GM19328 (cell line): ENCODE results near the gene SAG.
A peak's percentile ranks its signal among the peaks of the same experiment; 100 is the strongest.

ENCODE experiments used
- ATAC-seq: cut with Tn5 transposase; IDR thresholded peaks from one replicate; pipeline ENCODE4 v1.9.1; 2021; ENCODE audit warnings: mild to moderate bottlenecking, moderate library complexity; ENCODE audit not compliant: unreplicated experiment

SAG gene

GRCh38 chr2:233353769-233354499 lies 46.3 kb downstream of the SAG start, which contains the start of gene DGKD:
Gene DGKD (plus strand): TSS chr2:233354494. CDS start chr2:233354519, 25 bp downstream.
- ATAC-seq: peak; percentile 42

- peak; percentile 39 for ATAC-seq
Observed at GRCh38 chr2:233354500-233354924, 46.9 kb downstream of the SAG start.

GRCh38 chr2:233354971-233355574 lies 47.5 kb downstream of the SAG start:
- ATAC-seq: no peak

DNA sequence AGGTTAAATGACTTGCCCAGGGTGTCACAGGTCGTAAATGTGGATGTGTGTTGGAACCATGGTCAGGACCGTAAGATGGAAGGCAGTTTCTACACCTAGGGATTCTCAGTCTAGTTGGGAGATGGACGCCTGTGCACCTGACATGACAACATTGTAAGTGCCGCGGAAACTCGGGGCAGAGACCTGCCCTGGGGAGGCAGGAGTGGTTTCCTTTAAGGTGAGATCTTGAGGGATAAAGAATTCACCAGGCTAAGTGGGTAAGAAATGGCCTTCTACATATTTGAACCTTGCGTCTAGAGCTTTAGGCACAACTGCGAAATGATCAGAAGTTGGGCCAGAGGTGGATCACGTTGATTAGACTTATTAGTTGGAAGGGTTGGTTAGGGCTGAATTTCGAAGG lies 48.3 kb downstream of the SAG start:
- no peak for ATAC-seq

- no peak for ATAC-seq
Observed at GRCh38 chr2:233356546-233357308, 49.1 kb downstream of the SAG start.

DNA sequence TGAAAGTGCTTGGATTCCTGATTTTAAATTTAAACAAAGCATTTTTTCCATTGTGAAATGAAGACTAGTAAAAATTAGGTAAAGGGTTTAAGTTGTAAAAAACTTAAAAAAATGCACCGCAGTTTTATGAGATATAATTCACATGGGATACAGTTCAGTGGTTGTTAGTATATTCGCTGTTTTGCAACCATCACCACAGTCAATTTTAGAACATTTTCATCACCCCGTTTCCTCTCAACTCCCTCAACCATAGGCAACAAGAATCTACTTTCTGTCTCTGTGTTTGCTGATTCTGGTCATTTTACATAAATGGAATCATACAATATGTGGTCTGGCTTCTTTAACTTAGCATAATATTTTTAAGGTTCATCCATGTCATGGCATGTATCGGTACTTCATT lies 50.7 kb downstream of the SAG start:
- no peak for ATAC-seq

DNA sequence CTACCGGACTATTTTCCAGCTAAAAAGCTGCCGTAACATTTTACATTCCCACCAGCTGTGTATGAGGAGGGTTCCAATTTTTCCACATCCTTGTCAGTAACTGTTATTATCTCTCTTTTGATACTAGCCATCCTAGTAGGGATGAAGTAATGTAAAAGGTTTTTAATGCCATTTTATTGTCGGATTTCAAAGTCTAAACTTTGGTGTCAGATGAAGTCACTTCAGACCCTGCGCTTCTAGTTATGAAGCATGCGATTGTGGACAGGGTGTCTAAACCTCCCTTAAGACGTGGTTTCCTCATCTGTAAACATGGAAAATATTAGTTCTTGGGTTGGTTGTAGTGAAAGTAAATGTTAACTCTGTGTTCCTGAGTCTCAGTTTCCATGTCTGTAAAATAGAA lies 51.3 kb downstream of the SAG start:
- ATAC-seq: no peak

- no peak for ATAC-seq
Observed at GRCh38 chr2:233359823-233360222, 52.2 kb downstream of the SAG start.

- ATAC-seq: no peak
Observed at GRCh38 chr2:233360771-233361176, 53.2 kb downstream of the SAG start.

- ATAC-seq: no peak
Observed at GRCh38 chr2:233361297-233361696, 53.7 kb downstream of the SAG start.

DNA sequence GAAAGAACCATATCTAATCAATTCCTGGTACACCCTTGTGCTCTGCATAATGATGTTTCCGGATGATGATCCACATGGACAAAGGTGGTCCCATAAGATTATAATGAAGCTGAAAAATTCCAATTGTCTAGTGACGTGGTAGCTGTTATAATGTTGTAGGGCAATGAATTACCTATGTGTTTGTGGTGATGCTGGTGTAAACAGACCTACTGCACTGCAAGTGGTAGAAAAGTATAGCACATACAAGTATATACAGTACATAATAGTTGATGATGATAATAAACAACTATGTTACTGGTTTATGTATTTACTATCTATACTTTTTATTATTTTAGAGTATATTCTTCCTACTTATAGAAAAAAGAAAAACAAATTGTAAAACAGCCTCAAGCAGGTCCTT lies 55.1 kb downstream of the SAG start:
- no peak for ATAC-seq

GRCh38 chr2:233363744-233364235 lies 56.2 kb downstream of the SAG start:
- no peak for ATAC-seq

GRCh38 chr2:233365861-233366520 lies 58.4 kb downstream of the SAG start:
- no peak for ATAC-seq

DNA sequence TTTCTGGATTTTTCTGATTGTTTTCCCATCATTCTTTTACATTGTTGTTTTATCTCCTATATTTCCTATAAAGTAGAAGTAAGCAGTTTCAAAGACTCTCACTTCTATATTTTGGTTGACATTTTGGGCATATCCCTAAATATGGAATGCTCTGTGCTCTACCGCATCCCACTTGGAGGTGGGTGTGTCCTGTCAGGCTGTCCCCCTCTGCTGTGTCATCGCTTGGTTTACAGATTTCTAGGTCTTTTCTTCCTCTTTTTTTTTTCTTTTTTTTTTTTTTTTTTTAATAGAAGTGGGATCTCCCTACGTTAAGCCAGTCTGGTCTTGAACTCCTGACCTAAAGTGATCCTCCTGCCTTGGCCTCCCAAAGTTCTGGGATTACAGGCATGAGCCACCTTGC lies 60.0 kb downstream of the SAG start:
- ATAC-seq: no peak

- no peak for ATAC-seq
Observed at GRCh38 chr2:233368756-233369155, 61.1 kb downstream of the SAG start.

- no peak for ATAC-seq
Observed at GRCh38 chr2:233369462-233369861, 61.8 kb downstream of the SAG start.

- ATAC-seq: no peak
Observed at GRCh38 chr2:233369897-233370685, 62.5 kb downstream of the SAG start.

- no peak for ATAC-seq
Observed at GRCh38 chr2:233371641-233372040, 64.0 kb downstream of the SAG start.

DNA sequence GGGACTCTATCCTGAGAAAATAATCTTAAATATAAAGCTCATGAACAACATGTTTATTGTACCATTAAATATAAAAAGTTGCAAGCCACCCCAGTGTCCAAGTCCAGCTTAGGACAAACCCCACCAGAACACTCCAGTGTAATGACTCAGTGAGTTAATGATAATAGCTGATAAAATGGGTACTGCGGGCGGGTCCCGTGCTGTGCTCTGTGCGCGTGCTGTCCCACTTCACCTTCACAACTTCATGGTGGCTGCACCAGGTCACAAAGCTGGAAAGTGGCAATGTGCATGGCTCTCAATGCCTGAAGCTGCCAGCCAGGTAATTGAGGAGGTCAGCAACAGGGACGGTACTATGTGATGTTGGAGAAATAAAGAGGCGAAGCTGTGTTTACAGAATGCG lies 65.2 kb downstream of the SAG start:
- ATAC-seq: no peak

- ATAC-seq: no peak
Observed at GRCh38 chr2:233373316-233373715, 65.7 kb downstream of the SAG start.
